ENCODE data around the gene SMYD3.

SMYD3 gene

GRCh38 chr1:246214708-246215509, 292.2 kb downstream of the SMYD3 start:
- DNase-seq (ENCODE audit: low read depth, low spot score): no peak

- no peak for DNase-seq (ENCODE audit: low read depth, low spot score)
These were observed 293.1 kb downstream of the SMYD3 start for GRCh38 chr1:246213947-246214346.

GRCh38 chr1:246213502-246213901, 293.6 kb downstream of the SMYD3 start:
- no peak for DNase-seq (ENCODE audit: low read depth, low spot score)

GRCh38 chr1:246213036-246213435, 294.0 kb downstream of the SMYD3 start:
- DNase-seq (ENCODE audit: low read depth, low spot score): no peak

DNA sequence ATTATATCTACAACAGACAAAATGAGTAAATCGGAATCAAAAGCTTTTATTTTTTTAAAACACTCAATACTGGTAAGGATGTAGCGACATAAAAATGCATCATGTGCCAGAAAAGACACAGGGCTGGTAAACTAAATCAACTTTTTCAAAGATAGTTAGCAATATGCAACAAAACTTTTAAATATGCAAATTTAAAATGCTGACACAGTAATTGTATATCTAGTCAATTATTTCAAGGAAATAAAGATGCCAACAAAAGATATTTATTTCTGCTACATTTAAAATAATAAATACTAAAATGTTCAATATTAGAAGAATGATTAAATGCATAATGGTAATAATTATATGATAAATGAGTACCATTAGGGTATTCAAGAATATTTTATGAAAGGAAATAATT, 295.1 kb downstream of the SMYD3 start:
- DNase-seq (ENCODE audit: low read depth, low spot score): no peak

- peak; percentile 36 for DNase-seq (ENCODE audit: low read depth, low spot score)
These were observed 296.3 kb downstream of the SMYD3 start for GRCh38 chr1:246210756-246211155.

DNA sequence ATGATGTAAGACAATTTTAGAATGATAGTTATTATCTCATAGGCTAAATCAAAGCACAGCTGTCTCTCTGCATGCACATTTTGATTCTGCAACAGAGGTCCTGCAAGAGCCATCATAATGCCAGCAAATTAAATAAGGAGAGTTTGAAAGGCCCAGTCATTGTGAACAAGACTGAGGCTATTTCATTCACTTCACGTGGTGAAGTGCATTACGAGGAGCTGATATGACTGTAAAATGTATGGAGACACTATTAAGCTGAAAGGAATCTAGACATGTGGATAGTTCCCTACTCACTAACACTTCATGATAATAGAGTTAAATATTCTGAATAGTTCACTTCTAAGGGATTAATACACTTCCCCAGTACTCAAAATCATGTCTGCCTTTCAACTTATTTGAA, 299.0 kb downstream of the SMYD3 start:
- no peak for DNase-seq (ENCODE audit: low read depth, low spot score)

DNA sequence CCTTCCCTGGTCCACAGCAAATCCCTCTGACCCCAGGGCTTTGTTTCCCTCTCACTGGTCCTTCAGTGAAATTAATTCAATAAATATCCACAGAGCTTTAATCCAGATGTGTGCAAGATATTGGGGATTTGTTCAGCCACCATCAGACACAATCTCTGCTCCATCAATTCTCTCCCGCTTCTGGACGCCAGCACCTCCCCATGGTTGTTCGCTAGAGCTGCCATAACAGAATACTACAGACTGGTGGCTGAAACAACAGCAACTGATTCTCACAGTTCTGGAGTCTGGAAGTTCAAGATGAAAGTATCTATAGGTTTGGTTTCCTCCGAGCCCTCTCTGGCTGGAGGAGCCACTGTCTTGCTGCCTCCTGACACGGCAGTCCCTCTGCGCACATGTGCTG, 303.9 kb downstream of the SMYD3 start:
- no peak for DNase-seq (ENCODE audit: low read depth, low spot score)

GRCh38 chr1:246200738-246201137, 306.3 kb downstream of the SMYD3 start:
- no peak for DNase-seq (ENCODE audit: low read depth, low spot score)

GRCh38 chr1:246200225-246200624, 306.9 kb downstream of the SMYD3 start:
- DNase-seq (ENCODE audit: low read depth, low spot score): no peak

- DNase-seq (ENCODE audit: low read depth, low spot score): no peak
These were observed 307.9 kb downstream of the SMYD3 start for GRCh38 chr1:246199086-246199645.

DNA sequence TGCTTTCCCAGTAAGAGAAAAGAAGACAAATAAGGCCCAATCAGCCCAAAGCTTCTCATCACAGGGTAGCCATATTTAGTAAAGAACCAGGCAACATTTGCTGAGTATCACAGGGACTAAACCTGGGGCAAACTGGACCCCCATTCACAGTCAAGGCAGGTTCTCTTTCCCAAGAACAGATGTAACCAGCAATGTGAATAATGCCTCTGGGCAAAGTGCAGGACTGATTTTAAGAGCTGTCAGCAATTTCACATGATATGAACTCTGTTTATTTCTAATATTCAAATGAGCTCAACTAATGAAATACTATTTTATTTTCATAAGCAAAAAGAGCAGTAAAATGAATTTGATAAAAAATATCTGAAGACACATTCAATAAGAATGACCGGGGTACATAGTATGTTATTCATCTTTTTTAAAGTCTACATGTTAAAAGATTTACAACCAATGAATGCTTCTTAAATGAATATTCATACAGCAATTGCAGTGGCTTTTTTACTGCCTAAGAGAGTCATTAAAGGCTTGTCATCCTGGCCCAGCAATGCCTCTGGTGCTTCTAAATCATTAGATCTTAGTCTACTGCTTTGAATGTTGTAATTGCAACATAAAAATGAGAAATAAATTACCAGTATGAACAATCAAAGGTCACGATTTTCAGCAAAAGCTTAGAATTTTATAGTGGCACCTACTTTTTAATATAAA, 308.8 kb downstream of the SMYD3 start:
- no peak for DNase-seq (ENCODE audit: low read depth, low spot score)

GRCh38 chr1:246197076-246197475, 310.0 kb downstream of the SMYD3 start:
- DNase-seq (ENCODE audit: low read depth, low spot score): no peak

- DNase-seq (ENCODE audit: low read depth, low spot score): no peak
These were observed 311.8 kb downstream of the SMYD3 start for GRCh38 chr1:246195296-246195695.

- no peak for DNase-seq (ENCODE audit: low read depth, low spot score)
These were observed 313.5 kb downstream of the SMYD3 start for GRCh38 chr1:246193537-246193936.

DNA sequence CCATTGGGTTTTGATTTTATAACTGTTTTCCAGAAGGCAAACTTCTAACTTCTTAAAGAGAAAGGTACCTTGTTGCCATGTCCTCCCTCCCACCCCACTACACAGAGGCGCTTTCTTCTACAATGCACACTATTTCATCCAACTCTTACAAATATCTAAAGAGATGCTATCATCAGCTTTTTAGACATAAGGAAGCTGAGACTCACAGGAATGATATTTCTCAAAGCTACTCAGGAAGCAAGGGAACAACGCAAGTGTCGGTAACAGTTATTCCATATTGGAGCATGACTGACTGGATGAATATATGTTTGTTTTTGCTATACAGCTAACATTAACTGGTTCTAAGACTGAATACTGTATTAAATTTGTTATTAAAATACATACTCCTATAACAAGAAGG, 318.0 kb downstream of the SMYD3 start:
- no peak for DNase-seq (ENCODE audit: low read depth, low spot score)

DNA sequence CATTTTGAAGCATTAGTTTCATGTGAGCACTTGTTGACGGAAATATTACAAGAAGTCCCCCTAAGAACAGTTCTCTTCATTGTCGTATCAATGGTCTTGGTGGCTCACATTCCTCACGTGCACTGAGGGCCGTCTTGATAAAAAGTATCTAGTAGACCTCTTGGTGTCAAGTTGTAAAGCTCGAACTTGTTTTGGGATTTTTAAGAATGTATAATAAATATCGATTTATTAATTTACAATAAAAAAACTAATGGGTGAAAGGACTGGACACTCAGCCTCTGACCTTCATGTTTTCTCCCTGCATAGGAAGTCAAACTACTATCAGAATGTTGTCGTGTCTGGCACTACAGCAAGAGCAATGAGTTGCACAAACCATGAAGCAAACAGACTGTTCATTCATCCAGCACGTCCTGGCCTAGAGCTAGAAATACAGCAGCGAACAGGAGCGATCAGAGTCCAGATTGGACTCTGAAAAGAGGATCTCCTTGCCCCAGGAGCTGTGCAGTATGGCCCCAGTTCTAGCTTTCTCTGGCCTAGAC, 319.2 kb downstream of the SMYD3 start:
- DNase-seq (ENCODE audit: low read depth, low spot score): no peak

DNA sequence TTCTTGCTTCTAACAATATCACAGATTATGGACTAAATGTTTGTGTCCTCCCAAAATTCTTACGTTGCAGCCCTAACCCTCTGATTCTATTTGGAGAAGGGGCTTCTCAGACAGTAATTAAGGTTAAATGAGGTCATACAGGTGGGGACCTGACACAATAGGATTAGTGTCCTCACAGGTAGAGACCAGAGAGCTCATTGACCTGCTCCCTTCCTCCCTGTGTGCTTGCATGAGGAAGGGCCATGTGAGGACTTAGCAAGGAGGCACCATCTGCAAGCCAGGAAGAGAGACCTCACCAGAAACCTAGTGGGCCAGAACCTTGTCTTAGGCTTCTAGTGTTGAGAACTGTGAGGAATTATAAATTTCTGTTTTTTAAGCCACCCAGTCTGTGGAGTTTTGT, 322.6 kb downstream of the SMYD3 start:
- DNase-seq (ENCODE audit: low read depth, low spot score): no peak

GRCh38 chr1:246182149-246182851, 324.8 kb downstream of the SMYD3 start:
- no peak for DNase-seq (ENCODE audit: low read depth, low spot score)

- no peak for DNase-seq (ENCODE audit: low read depth, low spot score)
These were observed 325.8 kb downstream of the SMYD3 start for GRCh38 chr1:246181241-246181640.

- no peak for DNase-seq (ENCODE audit: low read depth, low spot score)
These were observed 327.7 kb downstream of the SMYD3 start for GRCh38 chr1:246179401-246179800.

- no peak for DNase-seq (ENCODE audit: low read depth, low spot score)
These were observed 328.3 kb downstream of the SMYD3 start for GRCh38 chr1:246178717-246179311.
